ENCODE measurements around the gene NPSR1.
"Not testable (repeated sequence)": the region's sequence is repeated elsewhere in the genome, so short reads cannot be mapped to it uniquely, and the experiment has no call there.

NPSR1 gene

GRCh38 chr7:34878944-34879735 is 221.1 kb downstream of the NPSR1 start:
- not testable (repeated sequence) for DNase-seq

- DNase-seq: no peak
Measured at GRCh38 chr7:34879871-34880270, 221.9 kb downstream of the NPSR1 start.

DNA sequence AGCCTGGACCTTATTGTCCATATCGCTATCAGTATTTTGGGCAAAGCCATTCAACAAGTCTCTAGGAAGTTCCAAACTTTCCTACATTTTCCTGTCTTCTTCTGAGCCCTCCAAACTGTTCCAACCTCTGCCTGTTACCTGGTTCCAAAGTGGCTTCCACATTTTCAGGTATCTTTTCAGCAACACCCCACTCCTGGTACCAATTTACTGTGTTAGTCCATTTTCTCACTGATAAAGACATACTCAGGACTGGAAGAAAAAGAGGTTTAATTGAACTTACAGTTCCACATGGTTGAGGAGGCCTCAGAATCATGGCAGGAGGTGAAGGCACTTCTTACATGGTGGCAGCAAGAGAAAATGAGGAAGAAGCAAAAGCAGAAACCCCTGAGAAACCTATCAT is 225.8 kb downstream of the NPSR1 start:
- DNase-seq: not testable (repeated sequence)

GRCh38 chr7:34886856-34887255 is 228.8 kb downstream of the NPSR1 start:
- DNase-seq: no peak

DNA sequence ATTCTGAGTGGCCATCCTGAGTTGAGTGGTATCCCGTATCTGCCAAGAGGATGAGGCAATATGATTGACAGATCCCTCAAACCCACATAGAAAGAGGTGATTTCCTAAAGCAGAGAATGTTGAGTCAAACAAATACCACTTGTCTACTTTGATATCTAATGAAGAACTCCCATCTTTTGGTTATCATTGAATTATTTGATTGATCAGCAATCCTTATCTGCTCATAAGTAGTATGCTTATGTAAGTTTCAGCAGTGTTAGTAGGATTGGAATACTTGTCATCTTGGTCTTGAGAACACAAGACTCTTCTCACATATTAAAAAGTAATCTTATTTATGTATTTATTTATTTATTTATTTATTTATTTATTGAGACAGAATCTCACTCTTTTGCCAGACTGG is 231.9 kb downstream of the NPSR1 start:
- no peak for DNase-seq

DNA sequence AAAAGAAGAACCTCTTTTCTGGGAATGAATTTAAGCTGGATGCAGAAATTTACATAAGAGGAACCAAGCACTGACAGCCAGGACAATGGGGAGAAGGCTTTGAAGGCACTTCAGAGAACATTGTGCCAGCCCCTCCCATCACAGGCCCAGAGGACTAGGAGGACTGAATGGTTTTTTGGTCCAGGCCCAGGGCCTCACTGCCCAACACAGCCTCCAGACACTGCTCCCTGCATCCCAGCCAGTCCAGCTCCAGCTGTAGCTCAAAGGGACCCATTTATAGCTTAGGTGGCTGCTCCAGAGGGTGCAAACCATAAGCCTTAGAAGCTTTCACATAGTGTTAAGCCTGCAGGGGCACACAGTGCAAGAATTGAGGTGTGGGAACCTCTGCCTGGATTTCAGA is 237.2 kb downstream of the NPSR1 start:
- no peak for DNase-seq

Measured in activated CD4-positive, alpha-beta T cell treated with anti-CD3 and anti-CD28 coated beads, Interleukin-2, amount 50 U/mL, for 16 hours (primary cell).